Embryonic facial prominence (tissue), 1 donor: ENCODE data around the gene CAPN9.

Experiments
- DNase-seq: peaks from one replicate; pipeline ENCODE4 v3.0.0-alpha.2; 2016; ENCODE audit errors: extremely low spot score

CAPN9 gene

GRCh38 chr1:230849451-230850224 is 102.5 kb downstream of the CAPN9 start:
- no peak for DNase-seq

GRCh38 chr1:230850547-230850946 is 103.4 kb downstream of the CAPN9 start:
- no peak for DNase-seq

- no peak for DNase-seq
Observed at GRCh38 chr1:230851291-230851691, 104.1 kb downstream of the CAPN9 start.
